Measurements from ENCODE around the gene PRPF38B. TPM values are rescaled to one million over a fixed set of nuclear protein-coding genes. Genes with fewer than 3 reads are reported as not detected.
A peak's percentile ranks its signal among the peaks of the same experiment; 100 is the strongest.
"Not testable (repeated sequence)": the region's sequence is repeated elsewhere in the genome, so short reads cannot be mapped to it uniquely, and the experiment has no call there.

The PRPF38B gene
- total and polyA plus RNA-seq, 4 donors, result 16.9 to 56.8 (median 38.3) TPM

DNA sequence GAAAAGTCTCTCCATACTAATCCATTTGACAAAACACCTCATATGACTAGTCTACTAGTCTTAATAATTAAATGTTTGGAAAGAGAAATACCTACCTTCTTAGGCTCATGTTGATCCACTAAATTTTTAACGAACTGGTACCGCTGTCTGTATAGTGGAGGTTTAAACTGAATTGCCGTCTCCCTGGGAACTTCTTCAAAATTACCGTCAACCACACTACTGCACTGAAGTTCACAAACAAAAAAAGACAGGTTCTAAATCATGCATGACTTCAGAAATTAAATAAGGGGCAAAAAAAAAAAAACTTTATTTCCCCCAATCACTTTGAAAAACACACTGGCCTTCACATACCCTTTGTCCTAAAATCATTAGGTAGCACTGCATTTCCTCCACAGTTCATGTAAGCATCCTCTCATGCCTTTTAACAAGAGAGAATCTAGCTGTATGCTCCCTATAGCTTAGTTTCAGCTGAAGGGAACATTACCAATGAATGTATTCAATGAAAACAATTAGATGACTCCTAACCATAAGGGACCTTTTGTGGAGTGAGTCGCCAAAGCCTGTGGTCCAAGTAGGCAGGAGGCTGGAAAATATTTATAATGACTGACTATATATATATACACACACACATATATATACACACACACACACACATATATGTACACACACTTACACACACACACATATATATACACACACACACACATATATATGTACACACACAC lies 34.6 kb upstream of the PRPF38B start:
- Histone ChIP-seq H3K27me3 (ENCODE audit: control insufficient read depth, insufficient read depth, low read length) (no peaks in the 10 kb centered on the region), H3K9me3 (ENCODE audit: control insufficient read depth, insufficient read depth, low read length) (no peaks in the 10 kb centered on the region), H3K36me3 (ENCODE audit: control insufficient read depth, insufficient read depth, low read length) (no peaks in the 10 kb centered on the region), H3K4me1 (ENCODE audit: control insufficient read depth, insufficient read depth, low read length) (peaks cover 11% of the 10 kb centered on the region), H3K4me3 (ENCODE audit: low read depth, low read length) (no peak overlapping the region), H3K27ac (ENCODE audit: low read depth, low read length) (no peak overlapping the region)
- no peak for DNase-seq (ENCODE audit: low read depth in 4 of 6, low spot score in 6 of 6)
- WGBS (ENCODE audit: insufficient coverage), result 20% methylated on average over 1 of the region's 5 CpGs

DNA sequence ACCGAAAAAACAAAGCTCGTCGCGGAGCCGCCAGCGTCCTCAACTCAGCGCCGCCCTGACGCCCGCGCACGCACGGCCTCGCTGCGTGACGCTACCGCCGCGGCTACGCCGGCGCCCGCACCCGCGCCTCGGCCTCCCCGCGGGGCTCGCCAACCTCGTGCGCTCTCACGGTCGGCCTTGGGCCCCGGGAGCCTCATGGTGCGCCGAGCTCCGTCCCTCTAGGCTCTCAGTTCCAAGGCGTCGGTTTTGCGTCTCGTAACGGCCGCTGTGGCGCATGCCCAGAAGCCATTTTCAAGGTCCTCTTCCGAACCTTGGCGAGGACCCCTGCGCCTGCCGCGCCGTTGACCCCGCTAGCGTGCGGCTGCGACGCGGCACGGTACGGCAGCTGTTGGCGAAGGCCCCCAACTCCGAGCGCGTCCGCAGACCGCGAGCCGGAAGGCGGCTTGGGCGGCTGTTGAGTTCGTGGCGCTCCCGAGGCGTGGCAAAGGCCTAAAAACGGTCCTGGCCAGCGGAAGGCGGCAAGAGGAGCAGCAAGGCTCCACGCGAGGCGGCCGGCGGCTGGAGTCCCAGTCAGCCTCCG lies 31.0 kb upstream of the PRPF38B start, which contains the start of gene HENMT1:
Gene HENMT1 (minus strand): TSS at position 64 of the 580 bp plus-strand sequence. CDS start 1,209 bp downstream, outside the sequence.
- H3K4me1 ChIP-seq (ENCODE audit: control insufficient read depth, insufficient read depth, low read length), result peaks cover 11% of the 10 kb centered on the region

DNA sequence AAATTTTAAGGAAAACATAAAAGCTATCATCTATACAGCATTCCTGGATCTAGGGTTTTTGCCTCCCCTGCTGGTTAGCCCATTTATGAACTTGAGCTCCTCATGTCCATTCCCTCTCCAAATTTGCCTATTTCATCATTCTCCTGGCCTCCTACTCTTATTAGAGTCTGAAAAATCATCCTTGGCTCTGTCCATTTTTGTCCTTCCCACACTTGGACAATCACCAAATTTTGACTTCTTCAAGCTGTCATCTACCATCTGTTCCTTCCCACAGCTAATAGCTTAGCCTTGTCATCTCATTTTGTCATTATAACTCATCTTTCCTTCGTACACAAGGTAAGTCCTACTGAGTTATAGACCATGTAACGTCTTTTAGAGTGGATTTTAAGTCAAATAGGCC lies 29.0 kb upstream of the PRPF38B start:
- no CpG with 5 or more reads among the region's 2 CpGs for WGBS (ENCODE audit: insufficient coverage)
- H3K4me1 ChIP-seq (ENCODE audit: control insufficient read depth, insufficient read depth, low read length), result peaks cover 11% of the 10 kb centered on the region
- no peak overlapping the region for H3K4me3 ChIP-seq (ENCODE audit: low read depth, low read length)
- no peaks in the 10 kb centered on the region for H3K9me3 ChIP-seq (ENCODE audit: control insufficient read depth, insufficient read depth, low read length)
- no peaks in the 10 kb centered on the region for H3K36me3 ChIP-seq (ENCODE audit: control insufficient read depth, insufficient read depth, low read length)
- DNase-seq (ENCODE audit: low read depth in 4 of 6, low spot score in 6 of 6), result peak in 1 of 6 donors; percentile 15
- no peak overlapping the region for H3K27ac ChIP-seq (ENCODE audit: low read depth, low read length)
- H3K27me3 ChIP-seq (ENCODE audit: control insufficient read depth, insufficient read depth, low read length), result no peaks in the 10 kb centered on the region

More for the DNA sequence above, 31.0 kb upstream of the PRPF38B start, which contains the start of gene HENMT1:
- peak; percentile 52 to 93 (median 66) for DNase-seq (ENCODE audit: low read depth in 4 of 6, low spot score in 6 of 6)
- H3K36me3 ChIP-seq (ENCODE audit: control insufficient read depth, insufficient read depth, low read length), result no peaks in the 10 kb centered on the region
- no peaks in the 10 kb centered on the region for H3K9me3 ChIP-seq (ENCODE audit: control insufficient read depth, insufficient read depth, low read length)
- peak within 1 kb of the TSS; percentile 87 for H3K27ac ChIP-seq (ENCODE audit: low read depth, low read length)
- peak within 1 kb of the TSS; percentile 55 for H3K4me3 ChIP-seq (ENCODE audit: low read depth, low read length)
- H3K27me3 ChIP-seq (ENCODE audit: control insufficient read depth, insufficient read depth, low read length), result no peaks in the 10 kb centered on the region
- WGBS (ENCODE audit: insufficient coverage), result under 1% methylated on average over 76 of the region's 81 CpGs

- no peaks in the 10 kb centered on the region for H3K9me3 ChIP-seq (ENCODE audit: control insufficient read depth, insufficient read depth, low read length)
- H3K27ac ChIP-seq (ENCODE audit: low read depth, low read length), result no peak overlapping the region
- WGBS (ENCODE audit: insufficient coverage), result 79% methylated on average over 4 of the region's 6 CpGs
- no peaks in the 10 kb centered on the region for H3K27me3 ChIP-seq (ENCODE audit: control insufficient read depth, insufficient read depth, low read length)
- H3K4me1 ChIP-seq (ENCODE audit: control insufficient read depth, insufficient read depth, low read length), result peaks cover 11% of the 10 kb centered on the region
- H3K4me3 ChIP-seq (ENCODE audit: low read depth, low read length), result no peak overlapping the region
- H3K36me3 ChIP-seq (ENCODE audit: control insufficient read depth, insufficient read depth, low read length), result no peaks in the 10 kb centered on the region
- DNase-seq (ENCODE audit: low read depth in 4 of 6, low spot score in 6 of 6), result peak in 1 of 6 donors; percentile 80
These were observed 27.6 kb upstream of the PRPF38B start for GRCh38 chr1:108664481-108664880.

GRCh38 chr1:108665067-108665466 lies 27.0 kb upstream of the PRPF38B start:
- H3K27ac ChIP-seq (ENCODE audit: low read depth, low read length), result no peak overlapping the region
- peak in 1 of 6 donors; percentile 12 for DNase-seq (ENCODE audit: low read depth in 4 of 6, low spot score in 6 of 6)
- H3K36me3 ChIP-seq (ENCODE audit: control insufficient read depth, insufficient read depth, low read length), result no peaks in the 10 kb centered on the region

DNA sequence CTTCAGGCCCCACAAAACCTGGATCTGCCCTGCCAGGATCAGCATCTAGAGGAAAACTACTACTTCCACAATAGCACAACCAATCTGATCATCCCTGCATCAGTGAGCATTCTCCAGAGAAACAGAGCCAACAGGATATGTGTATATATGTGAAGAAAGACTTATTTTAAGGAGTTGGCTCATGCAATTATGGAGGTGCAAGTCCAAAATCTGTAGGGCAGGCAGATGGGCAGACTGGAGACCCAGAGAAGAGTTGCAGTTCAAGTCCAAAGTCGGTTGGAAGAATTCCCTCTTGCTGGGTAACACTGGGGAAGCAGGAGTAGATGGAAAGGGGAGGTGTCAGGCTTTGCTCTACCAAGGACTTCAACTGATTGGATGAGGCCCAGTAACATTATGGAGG lies 26.3 kb upstream of the PRPF38B start:
- Histone ChIP-seq H3K9me3 (ENCODE audit: control insufficient read depth, insufficient read depth, low read length) (no peaks in the 10 kb centered on the region), H3K4me3 (ENCODE audit: low read depth, low read length) (no peak overlapping the region), H3K27ac (ENCODE audit: low read depth, low read length) (no peak overlapping the region), H3K4me1 (ENCODE audit: control insufficient read depth, insufficient read depth, low read length) (peaks cover 11% of the 10 kb centered on the region), H3K36me3 (ENCODE audit: control insufficient read depth, insufficient read depth, low read length) (no peaks in the 10 kb centered on the region), H3K27me3 (ENCODE audit: control insufficient read depth, insufficient read depth, low read length) (no peaks in the 10 kb centered on the region)
- DNase-seq (ENCODE audit: low read depth in 4 of 6, low spot score in 6 of 6), result peak in 1 of 6 donors; percentile 60
- 86% methylated on average over 1 of the region's 1 CpG for WGBS (ENCODE audit: insufficient coverage)

More at GRCh38 chr1:108665067-108665466, 27.0 kb upstream of the PRPF38B start:
- Histone ChIP-seq H3K4me1 (ENCODE audit: control insufficient read depth, insufficient read depth, low read length) (peaks cover 11% of the 10 kb centered on the region), H3K4me3 (ENCODE audit: low read depth, low read length) (no peak overlapping the region), H3K9me3 (ENCODE audit: control insufficient read depth, insufficient read depth, low read length) (no peaks in the 10 kb centered on the region), H3K27me3 (ENCODE audit: control insufficient read depth, insufficient read depth, low read length) (no peaks in the 10 kb centered on the region)
- no CpG with 5 or more reads among the region's 2 CpGs for WGBS (ENCODE audit: insufficient coverage)

GRCh38 chr1:108667422-108667821 lies 24.7 kb upstream of the PRPF38B start:
- not testable (repeated sequence) for H3K9me3 ChIP-seq (ENCODE audit: control insufficient read depth, insufficient read depth, low read length); H3K27me3 ChIP-seq (ENCODE audit: control insufficient read depth, insufficient read depth, low read length); H3K27ac ChIP-seq (ENCODE audit: low read depth, low read length); DNase-seq (ENCODE audit: low read depth in 4 of 6, low spot score in 6 of 6); H3K4me3 ChIP-seq (ENCODE audit: low read depth, low read length); H3K36me3 ChIP-seq (ENCODE audit: control insufficient read depth, insufficient read depth, low read length); H3K4me1 ChIP-seq (ENCODE audit: control insufficient read depth, insufficient read depth, low read length)
- 97% methylated on average over 25 of the region's 28 CpGs for WGBS (ENCODE audit: insufficient coverage)

DNA sequence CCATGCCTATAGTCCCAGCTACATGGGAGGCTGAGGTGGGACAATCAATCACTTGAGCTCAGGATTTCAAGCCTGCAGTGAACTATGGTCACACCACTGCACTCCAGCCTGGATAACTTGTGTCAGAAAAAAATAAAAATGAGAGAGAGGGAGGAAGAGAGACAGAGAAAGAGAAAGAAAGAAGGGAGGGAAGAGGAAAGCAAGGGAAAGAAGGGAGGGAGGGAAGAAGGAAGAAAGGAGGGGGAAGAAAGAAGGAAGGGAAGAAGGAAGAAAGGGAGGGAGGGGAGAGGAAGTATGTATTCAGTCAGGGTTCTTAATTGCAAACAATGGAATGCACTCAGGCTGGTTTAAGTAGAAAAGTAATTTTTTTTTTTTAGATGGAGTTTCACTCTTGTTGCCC lies 23.3 kb upstream of the PRPF38B start:
- Histone ChIP-seq H3K27ac (ENCODE audit: low read depth, low read length) (no peak overlapping the region), H3K4me3 (ENCODE audit: low read depth, low read length) (no peak overlapping the region), H3K36me3 (ENCODE audit: control insufficient read depth, insufficient read depth, low read length) (no peaks in the 10 kb centered on the region), H3K9me3 (ENCODE audit: control insufficient read depth, insufficient read depth, low read length) (no peaks in the 10 kb centered on the region), H3K27me3 (ENCODE audit: control insufficient read depth, insufficient read depth, low read length) (no peaks in the 10 kb centered on the region), H3K4me1 (ENCODE audit: control insufficient read depth, insufficient read depth, low read length) (no peaks in the 10 kb centered on the region)
- DNase-seq (ENCODE audit: low read depth in 4 of 6, low spot score in 6 of 6), result no peak

DNA sequence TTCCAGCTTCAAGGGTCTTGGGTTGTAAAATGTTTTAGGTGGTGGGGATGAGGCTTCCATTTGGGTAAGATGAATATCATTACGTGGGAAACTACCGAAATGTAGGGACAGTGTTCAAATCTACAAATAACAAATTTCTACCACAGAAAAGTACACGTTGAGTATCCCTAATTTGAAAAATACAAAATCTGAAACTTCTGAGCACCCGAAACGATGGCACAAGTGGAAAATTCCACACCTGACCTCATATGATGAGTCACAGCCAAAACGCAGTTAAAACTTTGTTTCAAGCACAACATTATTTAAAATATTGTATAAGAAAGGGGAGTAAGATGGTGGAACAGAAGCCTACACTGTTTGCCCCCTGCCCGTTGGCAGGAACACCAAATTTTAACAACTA lies 22.4 kb upstream of the PRPF38B start:
- Histone ChIP-seq H3K36me3 (ENCODE audit: control insufficient read depth, insufficient read depth, low read length) (no peaks in the 10 kb centered on the region), H3K4me1 (ENCODE audit: control insufficient read depth, insufficient read depth, low read length) (no peaks in the 10 kb centered on the region), H3K27me3 (ENCODE audit: control insufficient read depth, insufficient read depth, low read length) (no peaks in the 10 kb centered on the region), H3K4me3 (ENCODE audit: low read depth, low read length) (no peak overlapping the region), H3K27ac (ENCODE audit: low read depth, low read length) (no peak overlapping the region), H3K9me3 (ENCODE audit: control insufficient read depth, insufficient read depth, low read length) (no peaks in the 10 kb centered on the region)
- 80% methylated on average over 1 of the region's 7 CpGs for whole genome bisulfite sequencing (ENCODE audit: insufficient coverage)
- no peak for DNase-seq (ENCODE audit: low read depth in 4 of 6, low spot score in 6 of 6)

Measured in spinal cord (tissue), 10 donors.